SJCRH30 (cell line): Measurements from ENCODE around the gene NWD2. TPM values are rescaled to one million over a fixed set of nuclear protein-coding genes. Genes with fewer than 3 reads are reported as not detected.

Experiments
- DNase-seq, 2 experiments: peaks; one replicate each; pipeline ENCODE4 v3.0.0-alpha.2; 2015 to 2020
- H3K27ac ChIP-seq: fragments of 250-450 bp; sonication (Bioruptor Pico); 2 replicates; pipeline ENCODE4 v1.5.1; 2020; ENCODE audit warnings: mild to moderate bottlenecking, moderate library complexity
- H3K27me3 ChIP-seq: fragments of 250-450 bp; sonication (Bioruptor Pico); 2 replicates; pipeline ENCODE4 v1.5.1; 2020; ENCODE audit warnings: mild to moderate bottlenecking, moderate library complexity
- H3K36me3 ChIP-seq: fragments of 250-450 bp; sonication (Bioruptor Pico); 2 replicates; pipeline ENCODE4 v1.5.1; 2020; ENCODE audit warnings: mild to moderate bottlenecking, moderate library complexity
- H3K4me1 ChIP-seq: fragments of 250-450 bp; sonication (Bioruptor Pico); 2 replicates; pipeline ENCODE4 v1.5.1; 2020; ENCODE audit warnings: mild to moderate bottlenecking, moderate library complexity
- H3K4me3 ChIP-seq: fragments of 250-450 bp; sonication (Bioruptor Pico); 2 replicates; pipeline ENCODE4 v1.5.1; 2020; ENCODE audit warnings: mild to moderate bottlenecking, moderate library complexity
- H3K9me3 ChIP-seq: fragments of 250-450 bp; sonication (Bioruptor Pico); replicated peaks from 2 replicates; pipeline ENCODE4 v1.5.1; 2020; ENCODE audit warnings: mild to moderate bottlenecking, moderate library complexity
- total RNA-seq: library from RNA; depleted of rRNA; stranded (reverse); fragments of >200 nt; shearing (Covaris generic); gene quantifications from 2 replicates; pipeline ENCODE4 v1.2.3, GENCODE V29; 2014

NWD2 gene
- total RNA-seq, 1 experiment from 2014 or later = 0.02 TPM

DNA sequence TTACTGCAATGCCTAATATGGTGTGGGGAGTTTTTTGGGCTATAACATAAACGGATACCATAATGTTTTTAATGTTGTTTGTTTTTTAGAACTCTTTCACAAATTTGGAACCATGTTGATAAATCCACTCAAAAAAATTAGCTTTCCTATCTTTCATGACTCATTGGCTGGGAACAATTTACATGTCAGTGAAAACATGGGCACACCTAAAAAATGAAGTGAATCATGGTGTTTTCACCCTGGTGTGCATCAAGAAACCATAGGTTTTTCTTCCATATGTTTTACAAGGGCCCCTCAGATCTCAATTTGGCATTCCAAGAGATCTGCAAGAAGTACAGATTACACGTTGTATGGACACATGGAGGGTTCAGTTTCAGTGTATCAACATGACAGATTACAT lies 207.1 kb downstream of the NWD2 start:
- Histone ChIP-seq H3K27me3 (no peaks in the 10 kb centered on the region), H3K4me3 (no peak overlapping the region), H3K27ac (no peak overlapping the region), H3K4me1 (peaks cover 27% of the 10 kb centered on the region), H3K36me3 (no peaks in the 10 kb centered on the region), H3K9me3 (no peaks in the 10 kb centered on the region)
- no peak for DNase-seq

GRCh38 chr4:37452952-37453280 lies 208.4 kb downstream of the NWD2 start:
- no peaks in the 10 kb centered on the region for H3K27me3 ChIP-seq

DNA sequence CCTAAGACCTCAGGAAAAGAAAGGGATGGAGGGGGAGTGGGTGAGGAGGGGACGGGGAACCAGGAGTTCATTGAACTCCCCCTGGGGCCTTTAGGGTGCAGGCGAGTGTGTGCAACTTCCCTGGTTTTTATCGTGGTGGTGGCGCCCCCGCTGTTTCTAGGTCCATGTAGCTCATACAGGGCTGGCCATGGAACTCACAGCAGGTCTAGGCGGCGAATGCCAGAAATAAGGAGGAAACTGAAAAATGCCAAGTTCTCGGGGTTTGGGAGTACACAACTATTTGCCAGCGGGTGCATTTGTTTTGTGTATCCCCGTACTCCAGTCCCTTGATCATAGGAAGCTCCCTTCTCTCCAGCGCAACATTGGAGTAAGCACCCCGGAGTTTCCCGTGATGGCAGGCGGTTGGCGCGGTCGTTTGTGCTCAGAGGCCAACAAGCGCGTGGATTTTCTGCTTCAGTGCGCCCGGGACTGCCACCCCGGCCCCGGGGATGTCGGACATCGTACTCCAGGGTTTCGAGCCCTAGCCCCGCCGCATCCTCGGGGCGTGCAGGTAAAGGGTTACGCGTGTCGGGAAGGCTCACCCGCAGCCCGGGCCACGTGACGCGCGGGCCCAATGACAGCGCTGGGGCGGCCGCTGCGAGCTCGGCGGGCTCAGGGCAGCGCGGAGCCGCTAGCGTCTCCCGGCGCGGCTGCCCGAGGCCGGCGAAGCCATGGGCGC lies 208.9 kb downstream of the NWD2 start:
- Histone ChIP-seq H3K27ac (no peak overlapping the region; the same call in 1 of the 2 replicates), H3K4me1 (peaks cover 9% of the 10 kb centered on the region), H3K36me3 (no peaks in the 10 kb centered on the region), H3K4me3 (peak overlapping the region; percentile 76), H3K27me3 (no peaks in the 10 kb centered on the region), H3K9me3 (no peaks in the 10 kb centered on the region)
- peak; percentile 56 to 77 for DNase-seq

More at GRCh38 chr4:37452952-37453280, 208.4 kb downstream of the NWD2 start:
- DNase-seq = peak; percentile 51 to 82
- Histone ChIP-seq H3K27ac (no peak overlapping the region), H3K4me1 (peaks cover 15% of the 10 kb centered on the region), H3K9me3 (no peaks in the 10 kb centered on the region), H3K36me3 (no peaks in the 10 kb centered on the region), H3K4me3 (peak overlapping the region; percentile 76)

GRCh38 chr4:37453999-37454800 lies 209.7 kb downstream of the NWD2 start:
- peak overlapping the region; percentile 43 for H3K27ac ChIP-seq
- H3K4me3 ChIP-seq = peak overlapping the region; percentile 76
- H3K27me3 ChIP-seq = no peaks in the 10 kb centered on the region
- no peaks in the 10 kb centered on the region for H3K36me3 ChIP-seq
- H3K9me3 ChIP-seq = no peaks in the 10 kb centered on the region
- peaks cover 9% of the 10 kb centered on the region for H3K4me1 ChIP-seq
- DNase-seq = no peak

- H3K27ac ChIP-seq = no peak overlapping the region
- no peaks in the 10 kb centered on the region for H3K36me3 ChIP-seq
- H3K4me3 ChIP-seq = no peak overlapping the region
- peaks cover 9% of the 10 kb centered on the region for H3K4me1 ChIP-seq
- H3K9me3 ChIP-seq = no peaks in the 10 kb centered on the region; the same call in 1 of the 2 replicates
- no peaks in the 10 kb centered on the region for H3K27me3 ChIP-seq
- DNase-seq = no peak
These were observed 211.0 kb downstream of the NWD2 start for GRCh38 chr4:37455301-37456131.

GRCh38 chr4:37461801-37462200 lies 217.3 kb downstream of the NWD2 start:
- H3K27ac ChIP-seq = no peak overlapping the region
- H3K9me3 ChIP-seq = no peaks in the 10 kb centered on the region; the same call in 1 of the 2 replicates
- H3K4me3 ChIP-seq = no peak overlapping the region
- DNase-seq = no peak
- H3K4me1 ChIP-seq = no peaks in the 10 kb centered on the region
- no peaks in the 10 kb centered on the region for H3K27me3 ChIP-seq
- H3K36me3 ChIP-seq = no peaks in the 10 kb centered on the region

DNA sequence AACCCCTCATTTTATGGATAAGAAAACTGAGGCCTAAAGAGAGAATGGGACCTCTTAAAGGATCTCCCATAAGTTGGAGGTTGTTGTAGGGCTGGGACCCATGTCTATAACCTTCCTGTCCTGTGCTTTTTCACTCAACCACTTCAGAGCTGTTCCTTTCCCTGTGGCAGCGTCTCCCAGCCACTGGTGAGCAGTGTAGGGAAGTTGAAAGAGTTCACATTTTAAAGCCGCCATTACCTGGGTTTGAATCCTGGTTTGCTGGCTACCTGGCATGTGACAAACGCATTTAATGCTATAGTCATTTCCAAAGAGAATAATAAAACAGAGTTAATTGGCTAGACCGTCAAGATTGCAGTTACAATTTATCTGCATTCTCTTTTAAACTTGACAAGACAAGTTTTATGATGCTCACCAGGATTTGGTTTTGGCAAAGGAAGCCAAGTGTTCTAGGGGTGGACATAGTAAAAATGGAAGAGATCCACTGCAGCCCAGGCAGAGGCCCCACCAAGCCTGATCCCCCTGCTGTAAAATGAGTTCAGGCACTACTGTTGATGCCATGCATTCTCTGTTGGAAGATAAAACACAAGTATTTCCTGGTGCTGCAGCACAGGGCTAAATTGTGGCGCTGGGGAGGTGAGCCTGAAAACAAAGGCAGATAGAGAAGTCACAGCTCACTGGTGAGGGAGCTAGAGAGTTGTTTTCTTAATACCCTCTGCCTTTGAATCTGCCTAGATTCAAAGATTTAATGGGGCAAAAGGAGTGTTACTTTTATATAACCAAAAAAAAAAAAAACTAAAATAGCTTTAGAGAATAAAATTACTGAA lies 218.7 kb downstream of the NWD2 start:
- Histone ChIP-seq H3K36me3 (no peaks in the 10 kb centered on the region), H3K27me3 (no peaks in the 10 kb centered on the region), H3K27ac (no peak overlapping the region), H3K9me3 (no peaks in the 10 kb centered on the region; the same call in 1 of the 2 replicates), H3K4me1 (no peaks in the 10 kb centered on the region), H3K4me3 (no peak overlapping the region)
- DNase-seq = no peak

GRCh38 chr4:37464373-37465128 lies 220.0 kb downstream of the NWD2 start:
- H3K27me3 ChIP-seq = no peaks in the 10 kb centered on the region
- H3K4me1 ChIP-seq = no peaks in the 10 kb centered on the region
- DNase-seq = no peak
- no peak overlapping the region for H3K4me3 ChIP-seq
- no peak overlapping the region for H3K27ac ChIP-seq
- H3K36me3 ChIP-seq = no peaks in the 10 kb centered on the region
- H3K9me3 ChIP-seq = no peaks in the 10 kb centered on the region; the same call in 1 of the 2 replicates

DNA sequence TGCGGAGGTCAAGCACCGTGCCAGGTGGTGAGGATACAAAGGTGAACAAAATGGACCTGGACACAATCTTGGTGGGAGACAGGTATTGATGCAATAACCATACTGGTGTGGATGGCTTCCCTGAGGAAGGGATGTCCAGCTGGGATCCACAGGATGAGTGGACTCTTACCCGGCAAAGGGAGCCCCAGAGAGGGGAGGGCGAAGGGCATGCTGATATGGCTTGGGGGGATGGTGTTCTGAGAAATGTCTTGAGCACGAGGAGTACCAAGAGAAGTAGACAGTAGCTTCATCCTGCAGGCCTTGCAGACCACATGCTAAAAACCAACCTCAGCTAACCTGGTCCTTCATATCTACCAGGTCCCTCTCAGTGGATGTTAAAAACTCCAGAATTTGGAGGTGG lies 220.8 kb downstream of the NWD2 start:
- no peaks in the 10 kb centered on the region for H3K27me3 ChIP-seq
- no peak overlapping the region for H3K4me3 ChIP-seq

DNA sequence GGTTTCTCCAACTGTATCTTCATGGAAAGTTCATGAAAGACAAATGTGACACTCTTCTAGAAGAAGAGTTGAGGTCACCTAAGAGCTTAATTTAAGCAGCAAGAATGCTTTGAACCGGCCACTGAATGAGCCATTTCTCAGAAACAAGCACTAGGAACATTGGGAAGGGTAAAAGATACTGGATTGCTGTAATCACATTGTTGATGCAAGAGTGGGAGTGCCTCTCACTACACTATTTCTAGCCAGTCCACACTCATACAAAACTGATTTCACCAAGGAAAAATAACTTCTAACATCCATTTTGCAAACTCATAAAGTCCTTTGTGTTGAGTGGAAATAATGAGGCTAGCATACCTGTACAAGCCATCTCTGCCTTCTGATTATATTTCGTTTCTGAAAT lies 221.3 kb downstream of the NWD2 start:
- no peaks in the 10 kb centered on the region for H3K9me3 ChIP-seq
- H3K27me3 ChIP-seq = no peaks in the 10 kb centered on the region
- H3K27ac ChIP-seq = no peak overlapping the region
- DNase-seq = no peak
- H3K36me3 ChIP-seq = no peaks in the 10 kb centered on the region
- no peaks in the 10 kb centered on the region for H3K4me1 ChIP-seq
- H3K4me3 ChIP-seq = no peak overlapping the region

More for the DNA sequence above, 220.8 kb downstream of the NWD2 start:
- no peaks in the 10 kb centered on the region; the same call in 1 of the 2 replicates for H3K9me3 ChIP-seq
- no peak overlapping the region for H3K27ac ChIP-seq
- no peaks in the 10 kb centered on the region for H3K4me1 ChIP-seq
- H3K36me3 ChIP-seq = no peaks in the 10 kb centered on the region
- DNase-seq = no peak

DNA sequence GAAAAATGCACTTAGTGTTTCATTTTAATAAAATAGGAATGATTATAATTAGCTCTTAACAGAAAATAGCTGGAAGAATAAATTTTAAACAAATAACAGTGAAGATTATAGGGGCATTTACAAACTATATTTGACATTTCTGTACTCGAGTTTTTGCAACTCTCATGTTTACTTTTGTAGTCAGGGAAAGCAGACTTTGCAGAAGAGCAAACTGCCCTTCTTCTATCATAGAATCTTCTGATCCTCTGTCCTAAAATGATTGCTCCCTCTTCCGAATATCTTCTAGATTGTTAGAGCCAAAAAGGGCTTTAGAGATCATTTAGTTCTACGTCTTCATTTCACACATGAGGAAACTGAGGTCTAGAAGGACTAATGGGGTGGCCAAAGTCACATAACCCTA lies 222.7 kb downstream of the NWD2 start:
- Histone ChIP-seq H3K4me1 (no peaks in the 10 kb centered on the region), H3K9me3 (no peaks in the 10 kb centered on the region), H3K36me3 (no peaks in the 10 kb centered on the region), H3K27ac (no peak overlapping the region), H3K27me3 (no peaks in the 10 kb centered on the region), H3K4me3 (no peak overlapping the region)
- DNase-seq = no peak

- Histone ChIP-seq H3K4me3 (no peak overlapping the region), H3K36me3 (no peaks in the 10 kb centered on the region), H3K4me1 (no peaks in the 10 kb centered on the region), H3K27ac (no peak overlapping the region), H3K27me3 (no peaks in the 10 kb centered on the region), H3K9me3 (no peaks in the 10 kb centered on the region)
- DNase-seq = no peak
These were observed 223.3 kb downstream of the NWD2 start for GRCh38 chr4:37467824-37468223.

DNA sequence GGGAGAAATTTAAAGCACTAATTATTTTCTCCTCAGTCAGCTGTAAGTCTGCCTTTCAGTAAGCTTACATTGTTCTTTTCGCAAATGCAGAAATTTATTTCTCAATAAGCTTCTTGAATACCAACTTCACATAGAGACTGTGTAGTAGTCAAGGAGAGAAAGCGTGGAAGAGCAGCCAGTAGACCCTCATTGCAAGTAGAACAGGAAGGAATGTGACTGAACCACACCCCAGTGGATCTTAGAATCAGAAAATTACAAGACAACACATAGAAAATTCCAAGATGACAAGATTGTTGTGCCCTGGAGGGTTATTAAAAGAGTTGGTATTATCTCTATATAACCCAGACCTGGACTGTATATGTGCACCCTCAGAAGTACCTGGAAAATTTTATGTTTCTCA lies 224.7 kb downstream of the NWD2 start:
- H3K27me3 ChIP-seq = no peaks in the 10 kb centered on the region
- no peaks in the 10 kb centered on the region for H3K9me3 ChIP-seq
- no peaks in the 10 kb centered on the region for H3K4me1 ChIP-seq
- no peak overlapping the region for H3K27ac ChIP-seq
- no peak for DNase-seq
- H3K36me3 ChIP-seq = no peaks in the 10 kb centered on the region
- H3K4me3 ChIP-seq = no peak overlapping the region

DNA sequence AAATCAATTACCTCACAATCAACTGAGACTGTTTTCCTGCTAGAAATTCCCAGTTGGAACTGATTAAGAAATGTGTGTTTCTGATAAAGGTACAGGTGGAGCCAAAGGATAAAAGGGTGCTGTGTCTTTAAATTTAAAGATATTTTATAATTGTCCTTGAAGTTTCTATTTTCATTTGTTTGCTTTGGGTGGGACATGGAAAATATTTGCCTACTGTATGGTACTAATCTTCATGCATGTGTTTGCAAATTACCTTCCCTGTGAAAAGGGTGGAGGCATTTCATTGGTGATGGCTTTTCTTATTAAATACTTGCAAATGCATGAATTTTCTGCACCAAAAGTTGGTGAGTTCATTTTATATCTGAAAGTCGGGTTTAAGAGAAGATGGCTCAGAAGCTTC lies 225.7 kb downstream of the NWD2 start:
- Histone ChIP-seq H3K4me3 (no peak overlapping the region), H3K36me3 (no peaks in the 10 kb centered on the region), H3K27ac (no peak overlapping the region), H3K4me1 (no peaks in the 10 kb centered on the region), H3K27me3 (no peaks in the 10 kb centered on the region), H3K9me3 (no peaks in the 10 kb centered on the region)
- no peak for DNase-seq
